Left renal pelvis (tissue), 4 donors: Measurements from ENCODE around the gene CCBE1. TPM values are rescaled to one million over a fixed set of nuclear protein-coding genes. Genes with fewer than 3 reads are reported as not detected.

ENCODE experiments used
- polyA plus RNA-seq, 4 donors: library from polyadenylated mRNA; unstranded; fragments of 120-200 nt; gene quantifications; one replicate each; pipeline ENCODE4 v1.2.1, GENCODE V29; 2013; ENCODE audit not compliant: insufficient read length in 4 of 4

CCBE1 gene
- polyA plus RNA-seq, 4 donors, result 26.4 to 123 (median 37.4) TPM

Other genes with a start within 250 kb of the CCBE1 start
- 1 to 10 TPM; 3.2 to 3.9 (median 3.6) TPM for gene PMAIP1, start 202.6 kb upstream of the CCBE1 start, polyA plus RNA-seq